Measurements from ENCODE around the gene ECPAS.
A peak's percentile ranks its signal among the peaks of the same experiment; 100 is the strongest.
"Not testable (repeated sequence)": the region's sequence is repeated elsewhere in the genome, so short reads cannot be mapped to it uniquely, and the experiment has no call there.

The ECPAS gene

GRCh38 chr9:111467778-111468367 is 16.3 kb downstream of the ECPAS start:
- DNase-seq (ENCODE audit: low read depth) = no peak

GRCh38 chr9:111463048-111463447 is 21.1 kb downstream of the ECPAS start:
- no peak for DNase-seq (ENCODE audit: low read depth)

- DNase-seq (ENCODE audit: low read depth) = peak; percentile 19
These were observed 25.8 kb downstream of the ECPAS start for GRCh38 chr9:111458139-111459009.

GRCh38 chr9:111456529-111456928 is 27.7 kb downstream of the ECPAS start:
- DNase-seq (ENCODE audit: low read depth) = peak; percentile 13

- DNase-seq (ENCODE audit: low read depth) = no peak
These were observed 28.5 kb downstream of the ECPAS start for GRCh38 chr9:111455638-111456037.

- no peak for DNase-seq (ENCODE audit: low read depth)
These were observed 29.4 kb downstream of the ECPAS start for GRCh38 chr9:111454751-111455150.

- DNase-seq (ENCODE audit: low read depth) = peak; percentile 64
These were observed 32.6 kb downstream of the ECPAS start for GRCh38 chr9:111451570-111451969.

GRCh38 chr9:111450124-111450523 is 34.1 kb downstream of the ECPAS start:
- no peak for DNase-seq (ENCODE audit: low read depth)

- DNase-seq (ENCODE audit: low read depth) = no peak
These were observed 34.5 kb downstream of the ECPAS start for GRCh38 chr9:111449705-111450104.

- not testable (repeated sequence) for DNase-seq (ENCODE audit: low read depth)
These were observed 38.4 kb downstream of the ECPAS start for GRCh38 chr9:111445799-111446198.

GRCh38 chr9:111443454-111443853 is 40.7 kb downstream of the ECPAS start:
- no peak for DNase-seq (ENCODE audit: low read depth)

GRCh38 chr9:111442360-111443027 is 41.7 kb downstream of the ECPAS start:
- DNase-seq (ENCODE audit: low read depth) = no peak

- no peak for DNase-seq (ENCODE audit: low read depth)
These were observed 44.0 kb downstream of the ECPAS start for GRCh38 chr9:111440226-111440625.

GRCh38 chr9:111438541-111439235 is 45.5 kb downstream of the ECPAS start:
- peak; percentile 21 for DNase-seq (ENCODE audit: low read depth)

GRCh38 chr9:111436571-111436970 is 47.6 kb downstream of the ECPAS start:
- DNase-seq (ENCODE audit: low read depth) = no peak

- no peak for DNase-seq (ENCODE audit: low read depth)
These were observed 51.1 kb downstream of the ECPAS start for GRCh38 chr9:111433082-111433481.

GRCh38 chr9:111431684-111432083 is 52.5 kb downstream of the ECPAS start:
- DNase-seq (ENCODE audit: low read depth) = peak; percentile 59

GRCh38 chr9:111429175-111429574 is 55.0 kb downstream of the ECPAS start:
- no peak for DNase-seq (ENCODE audit: low read depth)

GRCh38 chr9:111427186-111427585 is 57.0 kb downstream of the ECPAS start:
- peak; percentile 53 for DNase-seq (ENCODE audit: low read depth)

GRCh38 chr9:111423389-111423788 is 60.8 kb downstream of the ECPAS start:
- no peak for DNase-seq (ENCODE audit: low read depth)

GRCh38 chr9:111414406-111414805 is 69.8 kb downstream of the ECPAS start:
- DNase-seq (ENCODE audit: low read depth) = no peak

- DNase-seq (ENCODE audit: low read depth) = no peak
These were observed 70.2 kb downstream of the ECPAS start for GRCh38 chr9:111413996-111414395.
